IPS-20b (cell line): ENCODE results near the gene TAB2.
"Not testable (repeated sequence)": the region's sequence is repeated elsewhere in the genome, so short reads cannot be mapped to it uniquely, and the experiment has no call there.

Experiments
- H3K27ac ChIP-seq: one replicate; pipeline ENCODE4 v1.5.1; 2013; ENCODE audit warnings: low read length
- H3K27me3 ChIP-seq: 2 replicates; pipeline ENCODE4 v1.6.1; 2013; ENCODE audit warnings: mild to moderate bottlenecking, low read length, inconsistent platforms; ENCODE audit not compliant: insufficient read depth
- H3K36me3 ChIP-seq: 2 replicates; pipeline ENCODE4 v1.6.1; 2013; ENCODE audit warnings: low read depth, mild to moderate bottlenecking, inconsistent platforms, low read length, moderate library complexity; ENCODE audit not compliant: insufficient read depth
- H3K4me1 ChIP-seq: 2 replicates; pipeline ENCODE4 v1.6.1; 2013; ENCODE audit warnings: mild to moderate bottlenecking, control low read depth, inconsistent platforms, low read length, moderate library complexity; ENCODE audit not compliant: insufficient read depth
- H3K4me3 ChIP-seq: 2 replicates; pipeline ENCODE4 v1.5.1; 2013; ENCODE audit warnings: mild to moderate bottlenecking, low read length, inconsistent platforms
- H3K9ac ChIP-seq: 2 replicates; pipeline ENCODE4 v1.6.1; 2013; ENCODE audit warnings: low read depth, mild to moderate bottlenecking, inconsistent platforms, low read length, moderate library complexity
- H3K9me3 ChIP-seq: 2 replicates; pipeline ENCODE4 v1.6.1; 2013; ENCODE audit warnings: mild to moderate bottlenecking, low read depth, low read length, inconsistent platforms; ENCODE audit not compliant: insufficient read depth

TAB2 gene

DNA sequence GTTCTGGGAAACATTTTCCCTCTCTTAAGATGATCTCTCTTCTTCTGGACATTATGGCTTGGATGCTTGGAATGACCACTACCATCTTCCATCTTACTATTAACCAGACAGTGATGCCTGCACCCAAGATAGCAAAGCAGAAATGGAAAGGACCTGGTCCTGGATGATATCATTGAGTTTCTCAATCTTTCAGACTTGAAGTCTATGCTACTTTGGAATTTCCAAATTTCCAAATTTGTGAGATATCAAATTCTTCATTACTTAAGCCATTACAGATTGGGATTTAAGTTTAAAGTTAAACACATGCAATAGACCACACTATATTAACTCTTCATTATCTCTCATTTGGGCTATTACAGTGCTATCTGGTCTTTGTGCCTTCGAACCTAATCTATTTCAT lies 3.7 kb upstream of the TAB2 start:
- Histone ChIP-seq H3K36me3 (no peaks in the 10 kb centered on the region), H3K27me3 (no peaks in the 10 kb centered on the region), H3K27ac (no peak overlapping the region), H3K4me1 (peaks cover 1% of the 10 kb centered on the region; the same call in 1 of the 2 replicates), H3K4me3 (no peak overlapping the region), H3K9ac (no peak overlapping the region), H3K9me3 (no peaks in the 10 kb centered on the region)

- H3K27ac ChIP-seq, result no peak overlapping the region
- H3K9me3 ChIP-seq, result no peaks in the 10 kb centered on the region
- H3K9ac ChIP-seq, result no peak overlapping the region
- peaks cover 5% of the 10 kb centered on the region; the same call in 1 of the 2 replicates for H3K4me1 ChIP-seq
- no peak overlapping the region for H3K4me3 ChIP-seq
- H3K36me3 ChIP-seq, result no peaks in the 10 kb centered on the region
- no peaks in the 10 kb centered on the region for H3K27me3 ChIP-seq
Observed at GRCh38 chr6:149314325-149314905, 3.1 kb upstream of the TAB2 start.

DNA sequence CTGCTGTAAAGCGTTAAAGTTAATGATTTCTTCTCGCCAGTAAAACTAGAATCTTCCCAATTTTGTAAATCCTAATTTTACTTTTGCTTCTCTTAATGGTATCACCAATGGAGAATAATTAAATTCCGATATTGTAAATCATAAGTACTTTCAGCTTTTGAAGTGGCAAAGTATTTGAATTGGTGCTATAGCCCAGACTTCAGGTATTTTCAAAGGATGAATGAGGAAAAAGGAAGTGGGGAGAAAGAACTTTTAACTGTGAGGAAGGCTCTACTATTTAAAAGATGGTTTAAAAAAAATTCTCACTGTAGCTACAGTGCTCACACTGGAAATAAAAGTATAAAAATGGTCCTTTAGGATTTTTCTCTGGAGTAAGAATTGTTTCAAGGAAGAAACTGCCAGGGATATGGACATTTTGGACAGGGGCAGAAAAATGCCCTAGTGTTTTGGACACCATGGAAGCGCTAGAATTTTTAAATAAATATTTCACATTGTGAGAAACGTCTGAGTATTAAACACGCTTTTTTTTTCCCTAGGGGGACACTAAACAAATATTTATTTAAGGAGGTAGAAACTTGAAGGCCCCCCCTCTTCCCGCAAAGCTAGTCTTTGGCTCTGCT lies 1.3 kb upstream of the TAB2 start:
- Histone ChIP-seq H3K27ac (no peak overlapping the region), H3K4me3 (peak overlapping the region; percentile 79)

GRCh38 chr6:149316740-149317643 lies 520 bp upstream of the TAB2 start:
- Histone ChIP-seq H3K36me3 (no peaks in the 10 kb centered on the region), H3K27ac (peak overlapping the region; percentile 50), H3K4me1 (peaks cover 14% of the 10 kb centered on the region), H3K4me3 (peak overlapping the region; percentile 95), H3K9ac (peak overlapping the region; percentile 75; the same call in 1 of the 2 replicates), H3K9me3 (no peaks in the 10 kb centered on the region), H3K27me3 (no peaks in the 10 kb centered on the region)

More for the DNA sequence above, 1.3 kb upstream of the TAB2 start:
- H3K36me3 ChIP-seq, result no peaks in the 10 kb centered on the region
- peak overlapping the region; percentile 75; the same call in 1 of the 2 replicates for H3K9ac ChIP-seq
- H3K27me3 ChIP-seq, result no peaks in the 10 kb centered on the region
- H3K9me3 ChIP-seq, result no peaks in the 10 kb centered on the region
- peaks cover 14% of the 10 kb centered on the region for H3K4me1 ChIP-seq

DNA sequence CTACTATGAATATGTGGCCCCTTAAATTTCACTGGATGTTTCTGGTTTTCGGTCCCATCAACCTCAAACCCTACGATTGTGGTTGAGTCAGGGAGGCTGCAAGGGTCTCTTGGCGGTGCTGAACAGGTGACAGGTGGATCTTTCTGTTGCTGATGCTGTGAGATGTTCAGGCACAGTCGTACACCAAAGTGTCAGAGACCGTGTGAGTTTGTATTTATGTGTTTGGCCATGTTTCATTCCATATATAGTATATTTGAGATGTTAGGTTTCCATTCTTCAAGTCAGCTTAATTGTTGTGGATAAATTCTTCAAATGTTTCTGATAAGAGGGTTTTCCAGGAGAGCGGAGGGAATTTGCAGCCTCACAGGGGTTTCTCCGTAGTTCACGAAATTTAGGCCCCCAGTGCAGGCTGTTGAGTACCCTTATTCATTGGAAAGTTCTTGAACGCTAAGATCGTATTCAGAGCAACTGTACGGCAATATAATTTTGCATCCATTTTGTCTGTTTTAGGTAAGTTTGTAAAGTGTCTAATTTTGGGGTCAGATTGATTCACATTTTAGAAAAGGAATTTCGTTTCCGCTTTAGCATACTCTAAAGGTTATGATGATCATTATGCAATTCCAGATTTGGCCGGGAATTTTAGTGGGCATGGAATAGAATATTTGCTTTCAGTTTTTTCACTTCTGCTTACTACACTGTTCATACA lies 1.2 kb downstream of the TAB2 start:
- Histone ChIP-seq H3K27ac (peak overlapping the region; percentile 48), H3K4me1 (peaks cover 22% of the 10 kb centered on the region), H3K9ac (peak overlapping the region; percentile 77; the same call in 1 of the 2 replicates), H3K9me3 (no peaks in the 10 kb centered on the region), H3K36me3 (no peaks in the 10 kb centered on the region), H3K27me3 (no peaks in the 10 kb centered on the region), H3K4me3 (peak overlapping the region; percentile 95)

- H3K27ac ChIP-seq, result no peak overlapping the region
- H3K9ac ChIP-seq, result peak overlapping the region; percentile 77; the same call in 1 of the 2 replicates
- H3K9me3 ChIP-seq, result no peaks in the 10 kb centered on the region
- no peaks in the 10 kb centered on the region for H3K36me3 ChIP-seq
- no peaks in the 10 kb centered on the region for H3K27me3 ChIP-seq
- H3K4me1 ChIP-seq, result peaks cover 26% of the 10 kb centered on the region
- peak overlapping the region; percentile 95 for H3K4me3 ChIP-seq
Observed at GRCh38 chr6:149319422-149319821, 1.9 kb downstream of the TAB2 start.

- not testable (repeated sequence) for H3K27ac ChIP-seq, H3K27me3 ChIP-seq, H3K9ac ChIP-seq, H3K4me3 ChIP-seq, H3K36me3 ChIP-seq, H3K9me3 ChIP-seq
- peaks cover 28% of the 10 kb centered on the region for H3K4me1 ChIP-seq
Observed at GRCh38 chr6:149320016-149320415, 2.5 kb downstream of the TAB2 start.

GRCh38 chr6:149320796-149321195 lies 3.3 kb downstream of the TAB2 start:
- no peak overlapping the region for H3K4me3 ChIP-seq
- peaks cover 28% of the 10 kb centered on the region for H3K4me1 ChIP-seq
- no peaks in the 10 kb centered on the region for H3K36me3 ChIP-seq
- H3K27ac ChIP-seq, result no peak overlapping the region
- H3K9me3 ChIP-seq, result no peaks in the 10 kb centered on the region
- no peaks in the 10 kb centered on the region for H3K27me3 ChIP-seq
- no peak overlapping the region for H3K9ac ChIP-seq

- H3K27ac ChIP-seq, result no peak overlapping the region
- no peak overlapping the region for H3K9ac ChIP-seq
- H3K27me3 ChIP-seq, result no peaks in the 10 kb centered on the region
- H3K4me3 ChIP-seq, result no peak overlapping the region
- H3K4me1 ChIP-seq, result peaks cover 39% of the 10 kb centered on the region
- H3K36me3 ChIP-seq, result no peaks in the 10 kb centered on the region
- H3K9me3 ChIP-seq, result no peaks in the 10 kb centered on the region
Observed at GRCh38 chr6:149323353-149323752, 5.8 kb downstream of the TAB2 start.

- Histone ChIP-seq H3K4me1 (peaks cover 42% of the 10 kb centered on the region), H3K9ac (no peak overlapping the region), H3K27me3 (no peaks in the 10 kb centered on the region), H3K36me3 (no peaks in the 10 kb centered on the region), H3K4me3 (no peak overlapping the region), H3K27ac (no peak overlapping the region), H3K9me3 (no peaks in the 10 kb centered on the region)
Observed at GRCh38 chr6:149323925-149324324, 6.4 kb downstream of the TAB2 start.

GRCh38 chr6:149324428-149324827 lies 6.9 kb downstream of the TAB2 start:
- H3K9me3 ChIP-seq, result no peaks in the 10 kb centered on the region
- H3K4me1 ChIP-seq, result peaks cover 44% of the 10 kb centered on the region
- no peak overlapping the region for H3K4me3 ChIP-seq
- H3K36me3 ChIP-seq, result no peaks in the 10 kb centered on the region
- H3K27me3 ChIP-seq, result no peaks in the 10 kb centered on the region
- H3K9ac ChIP-seq, result no peak overlapping the region
- no peak overlapping the region for H3K27ac ChIP-seq
